Jurkat, Clone E6-1 (cell line): ENCODE data around the gene HSPA8.
"Not testable (repeated sequence)": the region's sequence is repeated elsewhere in the genome, so short reads cannot be mapped to it uniquely, and the experiment has no call there.

Experiments
- DNase-seq: peaks from one replicate; pipeline ENCODE4 v3.0.0-alpha.2; 2011; ENCODE audit warnings: low read depth, low spot score
- H3K4me3 ChIP-seq: 2 replicates; pipeline ENCODE4 v1.5.1; 2011; ENCODE audit warnings: mild to moderate bottlenecking, low read length, control low read depth, moderate library complexity

Gene HSPA8

GRCh38 chr11:123073343-123074057 lies 11.6 kb upstream of the HSPA8 start:
- DNase-seq = no peak
- no peak overlapping the region for H3K4me3 ChIP-seq

- no peak overlapping the region for H3K4me3 ChIP-seq
Observed at GRCh38 chr11:123072762-123073161, 10.8 kb upstream of the HSPA8 start.

GRCh38 chr11:123072332-123072761 lies 10.4 kb upstream of the HSPA8 start:
- DNase-seq = no peak
- no peak overlapping the region for H3K4me3 ChIP-seq

More at GRCh38 chr11:123072762-123073161, 10.8 kb upstream of the HSPA8 start:
- DNase-seq = no peak

GRCh38 chr11:123069908-123070821 lies 8.2 kb upstream of the HSPA8 start:
- DNase-seq = no peak
- 0 out of 2 replicates have a peak overlapping the region, but pooled peaks have one; percentile 2 for H3K4me3 ChIP-seq

- no peak for DNase-seq
- no peak overlapping the region for H3K4me3 ChIP-seq
Observed at GRCh38 chr11:123065621-123066020, 3.7 kb upstream of the HSPA8 start.

GRCh38 chr11:123063826-123064657 lies 2.1 kb upstream of the HSPA8 start:
- H3K4me3 ChIP-seq = peak overlapping the region; percentile 68
- no peak for DNase-seq

- peak; percentile 66 for DNase-seq
- H3K4me3 ChIP-seq = peak overlapping the region; percentile 68
Observed at GRCh38 chr11:123062892-123063825, 1.2 kb upstream of the HSPA8 start.

GRCh38 chr11:123062158-123062891 lies 389 bp upstream of the HSPA8 start:
- peak; percentile 99 for DNase-seq
- peak overlapping the region; percentile 68 for H3K4me3 ChIP-seq

GRCh38 chr11:123060277-123061000 lies 1.5 kb downstream of the HSPA8 start:
- no peak for DNase-seq
- H3K4me3 ChIP-seq = peak overlapping the region; percentile 68

GRCh38 chr11:123059041-123059920 lies 2.7 kb downstream of the HSPA8 start:
- DNase-seq, H3K4me3 ChIP-seq: not testable (repeated sequence)

GRCh38 chr11:123057661-123058305 lies 4.2 kb downstream of the HSPA8 start:
- no peak overlapping the region for H3K4me3 ChIP-seq

GRCh38 chr11:123056835-123057491 lies 5.0 kb downstream of the HSPA8 start:
- no peak overlapping the region for H3K4me3 ChIP-seq
- no peak for DNase-seq

More at GRCh38 chr11:123057661-123058305, 4.2 kb downstream of the HSPA8 start:
- no peak for DNase-seq

GRCh38 chr11:123055191-123055901 lies 6.6 kb downstream of the HSPA8 start:
- no peak overlapping the region for H3K4me3 ChIP-seq
- no peak for DNase-seq

- H3K4me3 ChIP-seq = no peak overlapping the region
- DNase-seq = peak; percentile 79
Observed at GRCh38 chr11:123054301-123055065, 7.5 kb downstream of the HSPA8 start.
